C4-2B (cell line): ENCODE measurements around the gene HNRNPCL1.

ENCODE experiments used
- CTCF ChIP-seq: fragments of 450-650 bp; conservative IDR thresholded peaks from 2 replicates; pipeline ENCODE4 v1.5.1; 2017; ENCODE audit warnings: mild to moderate bottlenecking
- ZFX ChIP-seq: fragments of 450-650 bp; IDR thresholded peaks from 2 replicates; pipeline ENCODE4 v1.6.1; 2017

- TF ChIP-seq CTCF (no peak), ZFX (no peak)
These were observed 3.3 kb upstream of the HNRNPCL1 start for GRCh38 chr1:12851779-12852178.
